ENCODE results near the gene HSPA1L.

HSPA1L gene

DNA sequence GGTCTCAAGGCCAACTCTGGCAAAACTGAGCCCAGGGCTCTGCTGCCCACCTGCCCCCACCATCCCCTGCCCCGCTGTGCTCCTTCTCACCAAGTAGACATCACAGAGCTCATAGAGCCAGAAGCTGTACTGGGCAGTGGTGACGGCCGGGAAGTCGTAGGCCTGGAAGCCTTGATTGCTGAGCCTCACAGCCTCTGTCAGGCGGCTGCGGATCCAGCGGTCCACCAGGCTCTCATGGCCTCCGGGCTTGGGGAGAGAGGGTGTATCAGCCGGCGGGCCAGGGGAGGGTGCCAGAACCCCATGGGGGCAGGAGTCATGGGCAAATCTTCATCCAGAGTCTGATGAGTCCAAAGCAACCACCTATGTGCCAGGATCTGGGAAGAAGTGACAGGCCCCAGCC lies 35.2 kb downstream of the HSPA1L start:
- no peak overlapping the region for H3K27ac ChIP-seq (ENCODE audit: extremely low read depth, low read depth, low read length)
- H3K9me3 ChIP-seq (ENCODE audit: control insufficient read depth, insufficient read depth, low read depth, low read length): no peaks in the 10 kb centered on the region
- CTCF ChIA-PET: interaction anchor here (0.7 to 7.5 kb wide), 4 partner anchors 11 to 81 kb away, joined by 3 to 50 read pairs (median 16); partner anchors contain the start of gene SAPCD1
- H3K4me1 ChIP-seq (ENCODE audit: control insufficient read depth, insufficient read depth, low read length): peaks cover 4% of the 10 kb centered on the region
- TF ChIP-seq OVOL3 (tag by site-specific recombination; IDR thresholded peaks at IDR 0.05) (no peak), ZNF544 (tag by site-specific recombination; IDR thresholded peaks at IDR 0.05) (no peak), ZNF394 (tag by site-specific recombination; IDR thresholded peaks at IDR 0.05; ENCODE audit: borderline replicate concordance) (no peak), HOXA7 (CRISPR knock-in tag; IDR thresholded peaks at IDR 0.05; ENCODE audit: borderline replicate concordance) (no peak), ZNF10 (tag by site-specific recombination; IDR thresholded peaks at IDR 0.05) (no peak), ZNF366 (tag by site-specific recombination; conservative IDR thresholded peaks at IDR 0.05) (no peak), RBAK (tag by site-specific recombination; IDR thresholded peaks at IDR 0.05) (no peak), ZNF561 (tag by site-specific recombination; IDR thresholded peaks at IDR 0.05; ENCODE audit: borderline replicate concordance) (no peak), GLIS2 (tag by site-specific recombination; IDR thresholded peaks at IDR 0.05) (no peak)
- H3K36me3 ChIP-seq (ENCODE audit: control insufficient read depth in 2 of 2, insufficient read depth in 1 of 2, low read length in 2 of 2): peaks cover 3 to 64% of the 10 kb centered on the region in 2 experiments; a peak in 2 of 3 replicates
- H3K4me3 ChIP-seq (ENCODE audit: low read depth, low read length): no peak overlapping the region
- POLR2A ChIA-PET: interaction anchor here (0.6 to 2.4 kb wide), 4 partner anchors 27 to 233 kb away, joined by 3 to 17 read pairs (median 3); partner anchors contain the start of genes HSPA1B, LSM2, NEU1 and NFKBIL1

DNA sequence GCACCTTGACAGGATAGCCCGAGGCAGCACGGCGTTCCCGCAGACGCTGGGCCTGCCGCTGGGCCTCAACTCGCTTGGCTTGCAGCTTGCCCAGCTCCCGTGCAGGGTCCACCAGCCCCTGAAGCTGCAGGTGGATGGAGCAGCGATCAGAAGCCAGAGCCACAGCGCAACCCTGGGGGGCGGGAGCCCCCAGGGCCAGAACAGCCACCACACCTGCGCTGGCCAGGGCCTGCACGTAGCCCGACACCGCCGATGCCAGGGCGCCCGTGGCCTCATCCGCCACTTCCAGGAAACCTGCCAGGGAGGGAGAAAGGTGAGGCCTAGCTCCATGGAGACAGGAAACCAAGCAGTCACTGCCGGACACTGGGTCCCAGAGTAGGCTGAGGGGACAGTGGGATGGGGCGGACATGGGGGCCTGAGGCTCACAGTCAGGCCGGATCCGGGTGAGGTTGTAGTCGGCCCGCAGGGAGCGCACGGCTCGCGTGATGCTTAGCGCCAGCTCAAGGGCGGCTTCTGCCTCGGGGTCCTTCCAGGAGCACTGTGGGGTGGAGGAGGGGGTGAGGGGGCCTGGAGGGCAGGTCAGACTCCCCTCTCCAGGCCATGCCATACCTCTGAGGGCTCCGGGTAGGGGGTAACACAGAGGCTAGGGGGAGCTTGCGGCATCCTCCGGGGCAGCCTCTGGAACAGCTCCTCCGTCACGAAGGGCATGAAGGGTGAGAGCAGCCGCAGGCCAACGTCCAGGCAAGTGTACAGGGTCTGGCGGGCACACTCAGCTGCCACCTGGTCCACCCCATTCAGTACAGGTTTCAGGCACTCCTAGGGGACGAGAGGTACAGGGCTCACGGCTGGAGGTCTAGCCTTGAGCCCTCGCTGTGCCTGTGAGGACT lies 35.8 kb downstream of the HSPA1L start:
- Histone ChIP-seq H3K4me3 (ENCODE audit: low read depth, low read length) (no peak overlapping the region), H3K27ac (ENCODE audit: extremely low read depth, low read depth, low read length) (no peak overlapping the region), H3K36me3 (ENCODE audit: control insufficient read depth in 2 of 2, insufficient read depth in 1 of 2, low read length in 2 of 2) (peaks cover 3 to 57% of the 10 kb centered on the region in 2 experiments; a peak in 2 of 3 replicates), H3K4me1 (ENCODE audit: control insufficient read depth, insufficient read depth, low read length) (peaks cover 4% of the 10 kb centered on the region), H3K9me3 (ENCODE audit: control insufficient read depth, insufficient read depth, low read depth, low read length) (no peaks in the 10 kb centered on the region)
- no peak for TF ChIP-seq ZNF112 (tag by site-specific recombination; IDR thresholded peaks at IDR 0.05)
- TF ChIP-seq YY2 (tag by site-specific recombination; IDR thresholded peaks at IDR 0.05): no peak
- TF ChIP-seq, protein P1, sequence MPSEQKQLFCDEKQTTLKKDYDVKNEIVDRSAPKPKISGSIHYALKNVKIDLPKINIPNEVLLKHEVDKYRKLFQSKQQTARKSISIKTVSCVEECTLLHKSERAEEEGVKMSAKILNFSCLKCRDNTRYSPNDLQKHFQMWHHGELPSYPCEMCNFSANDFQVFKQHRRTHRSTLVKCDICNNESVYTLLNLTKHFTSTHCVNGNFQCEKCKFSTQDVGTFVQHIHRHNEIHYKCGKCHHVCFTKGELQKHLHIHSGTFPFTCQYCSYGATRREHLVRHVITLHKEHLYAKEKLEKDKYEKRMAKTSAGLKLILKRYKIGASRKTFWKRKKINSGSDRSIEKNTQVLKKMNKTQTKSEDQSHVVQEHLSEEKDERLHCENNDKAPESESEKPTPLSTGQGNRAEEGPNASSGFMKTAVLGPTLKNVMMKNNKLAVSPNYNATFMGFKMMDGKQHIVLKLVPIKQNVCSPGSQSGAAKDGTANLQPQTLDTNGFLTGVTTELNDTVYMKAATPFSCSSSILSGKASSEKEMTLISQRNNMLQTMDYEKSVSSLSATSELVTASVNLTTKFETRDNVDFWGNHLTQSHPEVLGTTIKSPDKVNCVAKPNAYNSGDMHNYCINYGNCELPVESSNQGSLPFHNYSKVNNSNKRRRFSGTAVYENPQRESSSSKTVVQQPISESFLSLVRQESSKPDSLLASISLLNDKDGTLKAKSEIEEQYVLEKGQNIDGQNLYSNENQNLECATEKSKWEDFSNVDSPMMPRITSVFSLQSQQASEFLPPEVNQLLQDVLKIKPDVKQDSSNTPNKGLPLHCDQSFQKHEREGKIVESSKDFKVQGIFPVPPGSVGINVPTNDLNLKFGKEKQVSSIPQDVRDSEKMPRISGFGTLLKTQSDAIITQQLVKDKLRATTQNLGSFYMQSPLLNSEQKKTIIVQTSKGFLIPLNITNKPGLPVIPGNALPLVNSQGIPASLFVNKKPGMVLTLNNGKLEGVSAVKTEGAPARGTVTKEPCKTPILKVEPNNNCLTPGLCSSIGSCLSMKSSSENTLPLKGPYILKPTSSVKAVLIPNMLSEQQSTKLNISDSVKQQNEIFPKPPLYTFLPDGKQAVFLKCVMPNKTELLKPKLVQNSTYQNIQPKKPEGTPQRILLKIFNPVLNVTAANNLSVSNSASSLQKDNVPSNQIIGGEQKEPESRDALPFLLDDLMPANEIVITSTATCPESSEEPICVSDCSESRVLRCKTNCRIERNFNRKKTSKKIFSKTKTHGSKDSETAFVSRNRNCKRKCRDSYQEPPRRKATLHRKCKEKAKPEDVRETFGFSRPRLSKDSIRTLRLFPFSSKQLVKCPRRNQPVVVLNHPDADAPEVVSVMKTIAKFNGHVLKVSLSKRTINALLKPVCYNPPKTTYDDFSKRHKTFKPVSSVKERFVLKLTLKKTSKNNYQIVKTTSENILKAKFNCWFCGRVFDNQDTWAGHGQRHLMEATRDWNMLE (tag by site-specific recombination; conservative IDR thresholded peaks at IDR 0.05; ENCODE audit: low read depth): no peak
- TF ChIP-seq OSR2 (tag by site-specific recombination; IDR thresholded peaks at IDR 0.05): no peak
- TF ChIP-seq ZNF121 (tag by site-specific recombination; IDR thresholded peaks at IDR 0.05): no peak
- TF ChIP-seq ZNF600 (tag by site-specific recombination; IDR thresholded peaks at IDR 0.05): 0 out of 2 replicates have a peak, but pooled peaks have one; percentile 28
- no peak for TF ChIP-seq SP7 (tag by site-specific recombination; IDR thresholded peaks at IDR 0.05)
- TF ChIP-seq ZNF785 (tag by site-specific recombination; IDR thresholded peaks at IDR 0.05): no peak
- TF ChIP-seq, protein P2, sequence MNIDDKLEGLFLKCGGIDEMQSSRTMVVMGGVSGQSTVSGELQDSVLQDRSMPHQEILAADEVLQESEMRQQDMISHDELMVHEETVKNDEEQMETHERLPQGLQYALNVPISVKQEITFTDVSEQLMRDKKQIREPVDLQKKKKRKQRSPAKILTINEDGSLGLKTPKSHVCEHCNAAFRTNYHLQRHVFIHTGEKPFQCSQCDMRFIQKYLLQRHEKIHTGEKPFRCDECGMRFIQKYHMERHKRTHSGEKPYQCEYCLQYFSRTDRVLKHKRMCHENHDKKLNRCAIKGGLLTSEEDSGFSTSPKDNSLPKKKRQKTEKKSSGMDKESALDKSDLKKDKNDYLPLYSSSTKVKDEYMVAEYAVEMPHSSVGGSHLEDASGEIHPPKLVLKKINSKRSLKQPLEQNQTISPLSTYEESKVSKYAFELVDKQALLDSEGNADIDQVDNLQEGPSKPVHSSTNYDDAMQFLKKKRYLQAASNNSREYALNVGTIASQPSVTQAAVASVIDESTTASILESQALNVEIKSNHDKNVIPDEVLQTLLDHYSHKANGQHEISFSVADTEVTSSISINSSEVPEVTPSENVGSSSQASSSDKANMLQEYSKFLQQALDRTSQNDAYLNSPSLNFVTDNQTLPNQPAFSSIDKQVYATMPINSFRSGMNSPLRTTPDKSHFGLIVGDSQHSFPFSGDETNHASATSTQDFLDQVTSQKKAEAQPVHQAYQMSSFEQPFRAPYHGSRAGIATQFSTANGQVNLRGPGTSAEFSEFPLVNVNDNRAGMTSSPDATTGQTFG (tag by site-specific recombination; IDR thresholded peaks at IDR 0.05; ENCODE audit: borderline replicate concordance): no peak
- ChIA-PET CTCF (interaction anchor here (0.6 to 7.5 kb wide), 5 partner anchors 10 to 34 kb away, joined by 3 to 50 read pairs (median 5); partner anchors contain the start of genes LSM2 and SAPCD1), POLR2A (interaction anchor here (0.9 to 3.3 kb wide), 5 partner anchors 9 to 84 kb away, joined by 3 to 38 read pairs (median 9); partner anchors contain the start of genes HSPA1B, LSM2, NEU1 and VARS1)

Measured in HEK293 (cell line).